Measurements from ENCODE around the gene ACOX1. TPM values are rescaled to one million over a fixed set of nuclear protein-coding genes. Genes with fewer than 3 reads are reported as not detected.

Gene ACOX1
- total RNA-seq, 4 donors from 2014 or later, result 46.9 to 73.3 (median 62.3) TPM

GRCh38 chr17:75891605-75892555 lies 87.1 kb downstream of the ACOX1 start:
- Histone ChIP-seq H3K27ac (no peak overlapping the region), H3K9me3 (no peaks in the 10 kb centered on the region), H3K4me1 (peaks cover 19 to 48% (median 24%) of the 10 kb centered on the region in 3 donors), H3K4me3 (no peak overlapping the region), H3K36me3 (peaks cover 13 to 56% (median 21%) of the 10 kb centered on the region in 3 donors), H3K27me3 (no peaks in the 10 kb centered on the region)
- intact Hi-C loops (cut with DNase I), result no loop called here
- WGBS, 2 donors, result 83 to 88% methylated on average over 9 to 11 of the region's 32 CpGs
- TF ChIP-seq POLR2A (IDR thresholded peaks at IDR 0.05) (no peak), CTCF (IDR thresholded peaks at IDR 0.05) (no peak)
- DNase-seq, result no peak

Other genes with a start within 250 kb of the ACOX1 start
- gene GALK1, start 214.0 kb downstream of the ACOX1 start, total RNA-seq, result 10 to 100 TPM; 16.4 to 30.9 (median 20.2) TPM
- 10 to 100 TPM; 14.8 to 27.3 (median 20.4) TPM for gene UNK, start 194.4 kb downstream of the ACOX1 start, total RNA-seq
- gene UNC13D, start 134.8 kb downstream of the ACOX1 start, total RNA-seq, result 10 to 100 TPM; 16.5 to 21.5 (median 16.9) TPM
- 10 to 100 TPM; 24.9 to 44.2 (median 36.9) TPM for gene WBP2, start 123.8 kb downstream of the ACOX1 start, total RNA-seq
- gene TRIM47, start 100.6 kb downstream of the ACOX1 start, total RNA-seq, result 10 to 100 TPM; 19.5 to 33.4 (median 25.5) TPM
- gene TRIM65, start 82.2 kb downstream of the ACOX1 start, total RNA-seq, result 10 to 100 TPM; 17.3 to 24.6 (median 19.6) TPM
- gene MRPL38, start 74.3 kb downstream of the ACOX1 start, total RNA-seq, result 10 to 100 TPM; 40.2 to 49.2 (median 41.0) TPM
- gene FBF1, start 38.1 kb downstream of the ACOX1 start, total RNA-seq, result 10 to 100 TPM; 13.9 to 18.3 (median 15.5) TPM
- 10 to 100 TPM; 24.6 to 40.6 (median 26.2) TPM for gene TEN1, start 74 bp upstream of the ACOX1 start, total RNA-seq
- 1 to 10 TPM; 2.4 to 6.6 (median 3.6) TPM for gene CDK3, start 21.7 kb upstream of the ACOX1 start, total RNA-seq
- 100 to 1,000 TPM; 132 to 604 (median 223) TPM for gene EVPL, start 48.1 kb upstream of the ACOX1 start, total RNA-seq
- gene SRP68, start 93.4 kb upstream of the ACOX1 start, total RNA-seq, result 10 to 100 TPM; 40.6 to 78.0 (median 52.7) TPM
- gene GALR2, start 95.6 kb upstream of the ACOX1 start, total RNA-seq, result 1 to 10 TPM in 1 of 4 donors, under 1 TPM in 2, not detected in 1; 0.32 to 1.6 (median 0.44) TPM
- not detected for gene ZACN, start 100.0 kb upstream of the ACOX1 start, total RNA-seq
- gene EXOC7, start 124.6 kb upstream of the ACOX1 start, total RNA-seq, result 10 to 100 TPM; 70.3 to 84.5 (median 74.4) TPM
- under 1 TPM in 2 of 4 donors, not detected in 2; 0.19 to 0.57 TPM for gene FOXJ1, start 162.1 kb upstream of the ACOX1 start, total RNA-seq